Ishikawa (cell line): ENCODE measurements around the gene CCNT1.

Experiments used
- CEBPB ChIP-seq: IDR thresholded peaks from 2 replicates; pipeline ENCODE4 v1.6.1; 2012
- CREB1 ChIP-seq: IDR thresholded peaks from 2 replicates; pipeline ENCODE4 v1.6.1; 2012; ENCODE audit warnings: low read depth
- EGR1 ChIP-seq: IDR thresholded peaks from 2 replicates; pipeline ENCODE4 v1.6.1; 2012
- EP300 ChIP-seq: IDR thresholded peaks from 2 replicates; pipeline ENCODE4 v1.6.1; 2012; ENCODE audit warnings: borderline replicate concordance
- FOXM1 ChIP-seq: IDR thresholded peaks from 2 replicates; pipeline ENCODE4 v1.6.1; 2012; ENCODE audit warnings: low read depth, borderline replicate concordance
- NFIC ChIP-seq: IDR thresholded peaks from 2 replicates; pipeline ENCODE4 v1.6.1; 2012
- RAD21 ChIP-seq: IDR thresholded peaks from 2 replicates; pipeline ENCODE4 v1.6.1; 2012; ENCODE audit warnings: low read depth
- TAF1 ChIP-seq: IDR thresholded peaks from 2 replicates; pipeline ENCODE4 v1.6.1; 2012; ENCODE audit warnings: low read depth, mild to moderate bottlenecking
- TCF12 ChIP-seq: IDR thresholded peaks from 2 replicates; pipeline ENCODE4 v1.6.1; 2012; ENCODE audit warnings: low read depth
- TEAD4 ChIP-seq: IDR thresholded peaks from 2 replicates; pipeline ENCODE4 v1.6.1; 2012
- USF1 ChIP-seq: IDR thresholded peaks from 2 replicates; pipeline ENCODE4 v1.6.1; 2012
- YY1 ChIP-seq: IDR thresholded peaks from 2 replicates; pipeline ENCODE4 v1.6.1; 2012; ENCODE audit warnings: low read depth
- ZBTB7A ChIP-seq: IDR thresholded peaks from 2 replicates; pipeline ENCODE4 v1.6.1; 2012; ENCODE audit warnings: low read depth
- TF ChIP-seq, protein P1 (sequence below): IDR thresholded peaks from 2 replicates; pipeline ENCODE4 v1.6.1; 2012; ENCODE audit warnings: low read depth, mild to moderate bottlenecking
- TF ChIP-seq, protein P2 (sequence below): IDR thresholded peaks from 2 replicates; pipeline ENCODE4 v1.6.1; 2012

Gene CCNT1

GRCh38 chr12:48716168-48716492, 377 bp downstream of the CCNT1 start:
- no peak for TF ChIP-seq YY1
- no peak for TF ChIP-seq TEAD4
- no peak for TF ChIP-seq ZBTB7A
- no peak for TF ChIP-seq RAD21
- TF ChIP-seq, protein P1, sequence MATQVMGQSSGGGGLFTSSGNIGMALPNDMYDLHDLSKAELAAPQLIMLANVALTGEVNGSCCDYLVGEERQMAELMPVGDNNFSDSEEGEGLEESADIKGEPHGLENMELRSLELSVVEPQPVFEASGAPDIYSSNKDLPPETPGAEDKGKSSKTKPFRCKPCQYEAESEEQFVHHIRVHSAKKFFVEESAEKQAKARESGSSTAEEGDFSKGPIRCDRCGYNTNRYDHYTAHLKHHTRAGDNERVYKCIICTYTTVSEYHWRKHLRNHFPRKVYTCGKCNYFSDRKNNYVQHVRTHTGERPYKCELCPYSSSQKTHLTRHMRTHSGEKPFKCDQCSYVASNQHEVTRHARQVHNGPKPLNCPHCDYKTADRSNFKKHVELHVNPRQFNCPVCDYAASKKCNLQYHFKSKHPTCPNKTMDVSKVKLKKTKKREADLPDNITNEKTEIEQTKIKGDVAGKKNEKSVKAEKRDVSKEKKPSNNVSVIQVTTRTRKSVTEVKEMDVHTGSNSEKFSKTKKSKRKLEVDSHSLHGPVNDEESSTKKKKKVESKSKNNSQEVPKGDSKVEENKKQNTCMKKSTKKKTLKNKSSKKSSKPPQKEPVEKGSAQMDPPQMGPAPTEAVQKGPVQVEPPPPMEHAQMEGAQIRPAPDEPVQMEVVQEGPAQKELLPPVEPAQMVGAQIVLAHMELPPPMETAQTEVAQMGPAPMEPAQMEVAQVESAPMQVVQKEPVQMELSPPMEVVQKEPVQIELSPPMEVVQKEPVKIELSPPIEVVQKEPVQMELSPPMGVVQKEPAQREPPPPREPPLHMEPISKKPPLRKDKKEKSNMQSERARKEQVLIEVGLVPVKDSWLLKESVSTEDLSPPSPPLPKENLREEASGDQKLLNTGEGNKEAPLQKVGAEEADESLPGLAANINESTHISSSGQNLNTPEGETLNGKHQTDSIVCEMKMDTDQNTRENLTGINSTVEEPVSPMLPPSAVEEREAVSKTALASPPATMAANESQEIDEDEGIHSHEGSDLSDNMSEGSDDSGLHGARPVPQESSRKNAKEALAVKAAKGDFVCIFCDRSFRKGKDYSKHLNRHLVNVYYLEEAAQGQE, result no peak
- TF ChIP-seq FOXM1, result no peak
- no peak for TF ChIP-seq CEBPB
- no peak for TF ChIP-seq EGR1
- TF ChIP-seq NFIC, result no peak
- no peak for TF ChIP-seq TCF12
- TF ChIP-seq EP300, result no peak; the same call in 1 of the 2 replicates
- no peak for TF ChIP-seq USF1
- no peak for TF ChIP-seq TAF1
- TF ChIP-seq CREB1, result no peak
- TF ChIP-seq, protein P2, sequence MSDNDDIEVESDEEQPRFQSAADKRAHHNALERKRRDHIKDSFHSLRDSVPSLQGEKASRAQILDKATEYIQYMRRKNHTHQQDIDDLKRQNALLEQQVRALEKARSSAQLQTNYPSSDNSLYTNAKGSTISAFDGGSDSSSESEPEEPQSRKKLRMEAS, result no peak

DNA sequence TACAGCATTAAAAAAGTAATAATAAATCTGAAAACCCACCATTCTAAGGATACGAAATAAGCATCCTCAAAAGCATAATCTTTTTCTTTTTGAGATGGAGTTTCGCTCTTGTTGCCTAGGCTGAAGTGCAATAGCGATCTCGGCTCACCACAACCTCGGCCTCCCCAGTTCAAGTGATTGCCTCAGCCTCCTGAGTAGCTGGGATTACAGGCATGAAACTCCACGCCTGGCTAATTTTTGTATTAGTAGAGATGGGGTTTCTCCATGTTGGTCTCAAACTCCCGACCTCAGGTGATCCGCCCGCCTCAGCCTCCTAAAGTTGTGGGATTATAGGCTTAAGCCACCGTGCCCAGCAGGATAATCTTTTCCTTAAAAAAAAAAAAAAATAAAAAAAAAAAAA, 4.3 kb downstream of the CCNT1 start:
- TF ChIP-seq FOXM1 (no peak), TAF1 (no peak), CREB1 (no peak), CEBPB (no peak), USF1 (no peak), YY1 (no peak), RAD21 (no peak), EP300 (no peak), EGR1 (no peak), NFIC (no peak), TEAD4 (no peak)
- TF ChIP-seq, protein P1, result no peak

DNA sequence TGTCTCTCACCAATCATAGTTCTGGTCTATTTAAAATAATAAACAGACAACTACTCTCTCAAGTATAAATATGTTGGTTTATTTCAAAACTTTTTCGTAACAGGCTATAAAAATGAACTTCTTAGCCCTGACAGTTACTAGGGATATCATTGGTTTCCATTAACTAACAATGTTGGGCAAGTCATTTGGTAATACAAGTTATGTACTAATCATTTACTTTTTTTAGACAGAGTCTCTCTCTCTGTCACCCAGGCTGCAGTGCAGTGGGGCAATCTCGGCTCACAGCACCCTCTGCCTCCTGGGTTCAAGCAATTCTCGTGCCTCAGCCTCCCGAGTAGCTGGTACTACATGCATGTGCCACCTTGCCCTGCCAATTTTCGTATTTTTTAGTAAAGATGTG, 19.9 kb downstream of the CCNT1 start:
- TF ChIP-seq TEAD4 (no peak), TCF12 (no peak), EP300 (no peak), YY1 (no peak), ZBTB7A (no peak), CEBPB (no peak), FOXM1 (no peak), CREB1 (no peak), TAF1 (no peak), EGR1 (no peak), RAD21 (no peak), USF1 (no peak), NFIC (no peak)
- TF ChIP-seq, protein P1, result no peak
- TF ChIP-seq, protein P2, result no peak

- TF ChIP-seq EGR1 (no peak), RAD21 (no peak), TAF1 (no peak), CEBPB (no peak), EP300 (no peak), TEAD4 (no peak)
These were observed 20.6 kb downstream of the CCNT1 start for GRCh38 chr12:48695859-48696258.
